PC-9 (cell line): Measurements from ENCODE around the gene RGS19. TPM values are rescaled to one million over a fixed set of nuclear protein-coding genes. Genes with fewer than 3 reads are reported as not detected.

Experiments used
- BruUV-seq: library from RNA; stranded (reverse); fragments of 400-500 nt; replicated peaks from 2 replicates; lab custom pipeline; 2021; lab: Mats Ljungman, UMichigan
- CTCF ChIA-PET: fragments of 300-600 bp; sonication (Branson Sonifier 250); formaldehyde crosslinking; loops from one replicate; lab custom pipeline; 2022; ENCODE audit warnings: antibody characterized with exemption; lab: Charles Lee
- POLR2A ChIA-PET: fragments of 300-600 bp; sonication (Branson Sonifier 250); formaldehyde crosslinking; loops from one replicate; lab custom pipeline; 2022; ENCODE audit warnings: antibody characterized with exemption; ENCODE audit not compliant: unreplicated experiment; lab: Charles Lee
- DNase-seq, 2 experiments: peaks; one replicate each; pipeline versions ENCODE4 v3.0.0 to v3.0.0-alpha.2; 2015 to 2022; ENCODE audit warnings: mixed read lengths in 1 of 2
- H2AFZ ChIP-seq: fragments of 200-600 bp; sonication (generic); 2 replicates; pipeline ENCODE4 v1.8.1; 2017; ENCODE audit warnings: antibody characterized with exemption
- H3F3A ChIP-seq: fragments of 200-600 bp; sonication (generic); 2 replicates; pipeline ENCODE4 v1.8.1; 2017; ENCODE audit warnings: antibody characterized with exemption, mild to moderate bottlenecking, low read depth; ENCODE audit not compliant: insufficient read depth
- H3K27ac ChIP-seq: fragments of 200-600 bp; sonication (generic); 2 replicates; pipeline ENCODE4 v1.6.1; 2016; ENCODE audit warnings: mixed run types
- H3K27me3 ChIP-seq: fragments of 200-600 bp; sonication (generic); 2 replicates; pipeline ENCODE4 v1.6.1; 2016; ENCODE audit warnings: low read depth, mixed run types; ENCODE audit not compliant: insufficient read depth
- H3K36me3 ChIP-seq: fragments of 200-600 bp; sonication (generic); 2 replicates; pipeline ENCODE4 v1.6.1; 2016; ENCODE audit warnings: low read depth, mixed run types
- H3K4me1 ChIP-seq: fragments of 200-600 bp; sonication (generic); replicated peaks from 2 replicates; pipeline ENCODE4 v1.6.1; 2016; ENCODE audit warnings: mixed run types; ENCODE audit not compliant: insufficient read depth
- H3K4me2 ChIP-seq: fragments of 200-600 bp; sonication (generic); 2 replicates; pipeline ENCODE4 v1.6.1; 2017; ENCODE audit warnings: mixed run types
- H3K4me3 ChIP-seq: fragments of 200-600 bp; sonication (generic); 2 replicates; pipeline ENCODE4 v1.6.1; 2016; ENCODE audit warnings: mixed run types
- H3K79me2 ChIP-seq: fragments of 200-600 bp; sonication (generic); 2 replicates; pipeline ENCODE4 v1.6.1; 2017; ENCODE audit warnings: low read depth, mixed run types
- H3K9me2 ChIP-seq: fragments of 200-600 bp; sonication (generic); 2 replicates; pipeline ENCODE4 v1.8.1; 2017; ENCODE audit warnings: mild to moderate bottlenecking; ENCODE audit not compliant: insufficient read depth
- H3K9me3 ChIP-seq: fragments of 200-600 bp; sonication (generic); 2 replicates; pipeline ENCODE4 v1.8.1; 2016; ENCODE audit warnings: low read depth; ENCODE audit not compliant: insufficient read depth
- H4K20me1 ChIP-seq: fragments of 200-600 bp; sonication (generic); 2 replicates; pipeline ENCODE4 v1.8.1; 2017; ENCODE audit not compliant: insufficient read depth
- EZH2 ChIP-seq: fragments of 200-600 bp; sonication (generic); IDR thresholded peaks from 2 replicates; pipeline ENCODE4 v1.8.0; 2017; ENCODE audit warnings: antibody characterized with exemption, low read depth
- intact Hi-C: fragments of 100-400 bp; cut with micrococcal nuclease; formaldehyde crosslinking; loops from one replicate; pipeline ENCODE4 v1.10.0; 2022; ENCODE audit not compliant: unreplicated experiment
- total RNA-seq: library from RNA; stranded (reverse); gene quantifications from 2 replicates; pipeline ENCODE4 v1.2.3, GENCODE V29; 2021
- TF ChIP-seq, protein P1 (sequence below): fragments of 200-600 bp; sonication (generic); conservative IDR thresholded peaks from 2 replicates; pipeline ENCODE4 v1.6.1; 2017; ENCODE audit warnings: mixed run types, antibody characterized with exemption, mild to moderate bottlenecking, moderate library complexity

RGS19 gene
- total RNA-seq, 1 experiment from 2014 or later, result 33.3 TPM

DNA sequence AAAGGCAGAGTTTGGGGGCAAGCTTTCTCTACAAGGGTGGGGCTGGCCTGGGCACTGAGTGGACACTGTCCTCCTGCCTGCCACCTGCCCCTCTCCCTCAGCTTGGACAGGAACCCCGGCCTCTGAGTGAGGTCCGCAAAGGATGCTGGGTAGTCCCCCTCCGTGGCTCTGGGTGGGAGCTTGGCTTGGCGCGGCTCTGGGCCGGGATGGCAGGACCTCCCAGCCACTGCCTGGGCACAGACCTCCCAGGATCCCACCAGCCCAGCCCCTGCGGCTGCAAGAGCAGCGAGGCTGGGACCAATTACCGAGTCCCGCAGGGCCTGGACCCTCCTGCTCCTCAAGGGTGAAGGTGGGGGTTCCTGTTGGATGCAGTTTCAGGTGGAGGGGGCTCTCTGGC is 27.0 kb downstream of the RGS19 start:
- Histone ChIP-seq H3K79me2 (no peaks in the 10 kb centered on the region), H3K9me3 (no peaks in the 10 kb centered on the region), H3K27ac (no peak overlapping the region), H3K36me3 (no peaks in the 10 kb centered on the region), H3K4me3 (no peak overlapping the region), H3K4me2 (no peak overlapping the region), H3K27me3 (peaks cover 29% of the 10 kb centered on the region), H4K20me1 (no peaks in the 10 kb centered on the region), H2AFZ (no peak overlapping the region), H3K9me2 (no peaks in the 10 kb centered on the region), H3K4me1 (peaks cover 2% of the 10 kb centered on the region; the same call in 1 of the 2 replicates), H3F3A (peaks cover 17% of the 10 kb centered on the region; the same call in 1 of the 2 replicates)
- intact Hi-C loops, result no loop called here
- no peak for TF ChIP-seq EZH2
- TF ChIP-seq, protein P1, sequence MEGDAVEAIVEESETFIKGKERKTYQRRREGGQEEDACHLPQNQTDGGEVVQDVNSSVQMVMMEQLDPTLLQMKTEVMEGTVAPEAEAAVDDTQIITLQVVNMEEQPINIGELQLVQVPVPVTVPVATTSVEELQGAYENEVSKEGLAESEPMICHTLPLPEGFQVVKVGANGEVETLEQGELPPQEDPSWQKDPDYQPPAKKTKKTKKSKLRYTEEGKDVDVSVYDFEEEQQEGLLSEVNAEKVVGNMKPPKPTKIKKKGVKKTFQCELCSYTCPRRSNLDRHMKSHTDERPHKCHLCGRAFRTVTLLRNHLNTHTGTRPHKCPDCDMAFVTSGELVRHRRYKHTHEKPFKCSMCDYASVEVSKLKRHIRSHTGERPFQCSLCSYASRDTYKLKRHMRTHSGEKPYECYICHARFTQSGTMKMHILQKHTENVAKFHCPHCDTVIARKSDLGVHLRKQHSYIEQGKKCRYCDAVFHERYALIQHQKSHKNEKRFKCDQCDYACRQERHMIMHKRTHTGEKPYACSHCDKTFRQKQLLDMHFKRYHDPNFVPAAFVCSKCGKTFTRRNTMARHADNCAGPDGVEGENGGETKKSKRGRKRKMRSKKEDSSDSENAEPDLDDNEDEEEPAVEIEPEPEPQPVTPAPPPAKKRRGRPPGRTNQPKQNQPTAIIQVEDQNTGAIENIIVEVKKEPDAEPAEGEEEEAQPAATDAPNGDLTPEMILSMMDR, result no peak
- no peak for DNase-seq
- CTCF ChIA-PET, result no interaction called here
- BruUV-seq, result no TSS peak
- POLR2A ChIA-PET, result interaction anchor here (0.6 kb wide), 1 partner anchor 519 kb away, joined by 8 read pairs; no protein-coding TSS in a partner anchor

DNA sequence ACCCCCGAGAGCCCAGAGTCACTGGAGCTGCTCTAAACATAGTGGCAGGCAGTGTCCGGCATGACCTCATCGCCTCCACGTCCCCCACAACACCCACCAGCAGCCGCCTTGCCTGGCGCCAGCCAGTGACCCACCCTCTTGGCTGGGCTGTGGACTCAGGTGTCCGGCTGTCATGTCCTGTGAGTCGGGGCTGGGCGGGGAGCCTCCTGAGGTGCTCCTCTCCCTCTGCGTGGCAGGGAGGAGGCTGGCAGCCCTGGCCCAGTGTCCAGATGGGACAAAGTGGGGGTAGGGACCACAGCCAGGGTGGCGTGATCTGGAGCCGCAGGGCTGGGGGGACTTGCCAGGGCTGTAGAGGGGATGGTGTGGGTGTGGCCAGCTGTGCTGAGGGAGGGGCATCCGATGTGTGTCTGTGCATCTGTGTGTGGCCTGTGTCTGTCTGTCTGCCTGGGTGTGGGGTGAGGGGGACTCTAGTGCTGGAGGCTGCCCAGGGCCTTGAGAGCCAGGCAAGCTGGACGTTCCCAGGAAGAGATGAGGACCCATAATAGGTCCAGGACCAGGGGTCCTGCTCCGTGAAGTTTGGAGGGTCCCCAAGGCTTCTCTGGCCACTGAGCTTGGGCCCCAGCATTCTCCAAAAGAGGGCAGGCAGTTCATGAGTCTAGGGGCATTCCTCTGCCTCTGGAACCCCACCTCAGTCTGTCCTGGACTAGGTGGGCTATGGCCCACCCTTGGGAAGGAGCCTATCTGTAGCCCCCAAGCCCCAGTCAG is 27.6 kb downstream of the RGS19 start:
- Histone ChIP-seq H3K9me3 (no peaks in the 10 kb centered on the region), H3K4me1 (no peaks in the 10 kb centered on the region; the same call in 1 of the 2 replicates), H3F3A (peaks cover 18% of the 10 kb centered on the region; the same call in 1 of the 2 replicates), H3K27ac (no peak overlapping the region), H3K4me2 (no peak overlapping the region), H3K79me2 (no peaks in the 10 kb centered on the region), H3K9me2 (no peaks in the 10 kb centered on the region), H2AFZ (no peak overlapping the region), H3K4me3 (no peak overlapping the region), H3K27me3 (peaks cover 29% of the 10 kb centered on the region), H3K36me3 (no peaks in the 10 kb centered on the region), H4K20me1 (no peaks in the 10 kb centered on the region)
- no peak for DNase-seq
- intact Hi-C loops, result no loop called here
- TF ChIP-seq EZH2, result no peak
- TF ChIP-seq, protein P1, result no peak
- CTCF ChIA-PET, result no interaction called here
- no TSS peak for BruUV-seq
- POLR2A ChIA-PET, result no interaction called here

DNA sequence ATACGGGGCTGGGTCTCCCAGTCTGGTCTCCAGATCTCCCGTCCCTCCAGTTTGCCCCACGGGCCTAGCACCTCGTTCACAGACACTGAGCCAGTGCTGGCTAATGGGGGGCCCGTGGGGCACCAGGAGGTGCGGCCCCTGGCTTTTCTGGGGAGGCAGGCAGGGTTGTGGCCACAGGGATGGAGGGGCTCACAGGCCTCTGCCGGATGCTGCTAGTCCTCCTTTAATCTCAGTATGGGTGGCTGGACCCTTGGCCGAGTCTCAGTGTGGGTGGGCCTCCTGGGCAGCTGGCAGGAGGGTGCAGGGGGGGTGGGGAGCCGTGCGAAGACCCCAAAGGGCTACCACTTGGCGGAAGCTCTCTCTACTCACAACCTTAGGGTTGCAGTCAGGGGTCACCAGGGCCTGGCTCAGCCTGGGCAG is 28.3 kb downstream of the RGS19 start:
- CTCF ChIA-PET, result no interaction called here
- BruUV-seq, result no TSS peak

More for the DNA sequence above, 28.3 kb downstream of the RGS19 start:
- Histone ChIP-seq H3K9me3 (no peaks in the 10 kb centered on the region), H3F3A (peaks cover 18% of the 10 kb centered on the region; the same call in 1 of the 2 replicates), H3K9me2 (no peaks in the 10 kb centered on the region), H3K79me2 (no peaks in the 10 kb centered on the region), H3K4me3 (no peak overlapping the region), H3K4me2 (no peak overlapping the region), H3K4me1 (no peaks in the 10 kb centered on the region; the same call in 1 of the 2 replicates), H3K27ac (no peak overlapping the region), H3K36me3 (no peaks in the 10 kb centered on the region), H4K20me1 (no peaks in the 10 kb centered on the region), H3K27me3 (peaks cover 29% of the 10 kb centered on the region), H2AFZ (no peak overlapping the region)
- intact Hi-C loops, result no loop called here
- DNase-seq, result no peak
- POLR2A ChIA-PET, result no interaction called here
- TF ChIP-seq, protein P1, result no peak
- TF ChIP-seq EZH2, result no peak
